Breast epithelium (tissue), 3 donors: ENCODE measurements around the gene BZW2.

Experiments
- POLR2AphosphoS5 ChIP-seq, 3 donors: sonication (generic); formaldehyde crosslinking; IDR thresholded peaks; one replicate each; pipeline ENCODE4 v1.6.1; 2017; ENCODE audit warnings: antibody characterized with exemption in 3 of 3
- TF ChIP-seq, protein P1 (sequence below), 3 donors: fragments of 450-650 bp; IDR thresholded peaks; one replicate each; pipeline ENCODE4 v1.5.1; 2016 to 2017; ENCODE audit warnings: antibody characterized with exemption in 3 of 3, mild to moderate bottlenecking in 3 of 3, moderate library complexity in 3 of 3

DNA sequence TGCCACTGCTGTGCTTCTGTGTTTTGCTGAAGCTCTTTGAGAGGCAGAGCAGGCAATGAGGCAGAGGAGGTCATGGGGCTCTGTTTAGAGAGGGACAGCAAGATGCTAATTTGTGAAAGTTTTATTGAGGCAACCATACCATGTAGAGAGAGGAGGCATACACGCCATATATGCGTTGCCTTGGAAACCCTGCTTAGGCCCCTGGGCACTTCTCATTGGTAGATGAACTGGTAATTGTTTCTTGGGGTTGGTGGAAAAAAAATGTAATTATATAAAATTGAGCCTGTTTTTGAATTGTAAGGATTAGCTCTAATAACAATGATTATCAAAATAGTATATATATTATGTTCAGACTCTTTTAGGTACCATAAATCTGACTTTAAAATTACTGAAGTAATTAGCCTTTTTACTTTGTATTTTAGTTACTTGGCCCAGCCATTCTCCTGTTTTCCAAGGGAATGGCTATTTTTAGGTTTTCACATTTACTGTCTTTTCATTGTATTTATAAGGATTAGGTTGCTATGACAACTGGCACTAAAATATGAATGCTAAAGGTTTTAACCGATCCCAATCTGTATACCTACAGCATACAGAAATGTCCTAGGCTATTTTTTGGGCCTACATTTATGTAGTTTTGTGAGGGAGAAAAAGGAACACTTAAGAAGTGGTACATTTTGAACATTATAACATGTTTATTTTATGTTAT, 52.4 kb downstream of the BZW2 start:
- TF ChIP-seq, protein P1, sequence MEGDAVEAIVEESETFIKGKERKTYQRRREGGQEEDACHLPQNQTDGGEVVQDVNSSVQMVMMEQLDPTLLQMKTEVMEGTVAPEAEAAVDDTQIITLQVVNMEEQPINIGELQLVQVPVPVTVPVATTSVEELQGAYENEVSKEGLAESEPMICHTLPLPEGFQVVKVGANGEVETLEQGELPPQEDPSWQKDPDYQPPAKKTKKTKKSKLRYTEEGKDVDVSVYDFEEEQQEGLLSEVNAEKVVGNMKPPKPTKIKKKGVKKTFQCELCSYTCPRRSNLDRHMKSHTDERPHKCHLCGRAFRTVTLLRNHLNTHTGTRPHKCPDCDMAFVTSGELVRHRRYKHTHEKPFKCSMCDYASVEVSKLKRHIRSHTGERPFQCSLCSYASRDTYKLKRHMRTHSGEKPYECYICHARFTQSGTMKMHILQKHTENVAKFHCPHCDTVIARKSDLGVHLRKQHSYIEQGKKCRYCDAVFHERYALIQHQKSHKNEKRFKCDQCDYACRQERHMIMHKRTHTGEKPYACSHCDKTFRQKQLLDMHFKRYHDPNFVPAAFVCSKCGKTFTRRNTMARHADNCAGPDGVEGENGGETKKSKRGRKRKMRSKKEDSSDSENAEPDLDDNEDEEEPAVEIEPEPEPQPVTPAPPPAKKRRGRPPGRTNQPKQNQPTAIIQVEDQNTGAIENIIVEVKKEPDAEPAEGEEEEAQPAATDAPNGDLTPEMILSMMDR (IDR thresholded peaks at IDR 0.05), result no peak
- TF ChIP-seq POLR2AphosphoS5 (IDR thresholded peaks at IDR 0.05), result no peak
